IPS-15b (cell line): ENCODE data around the gene CMIP.

Experiments
- H3K27me3 ChIP-seq: one replicate; pipeline ENCODE4 v1.6.1; 2013; ENCODE audit warnings: low read length; ENCODE audit not compliant: control insufficient read depth, insufficient read depth
- H3K36me3 ChIP-seq: one replicate; pipeline ENCODE4 v1.6.1; 2013; ENCODE audit warnings: low read length; ENCODE audit not compliant: control insufficient read depth, insufficient read depth
- H3K4me1 ChIP-seq: one replicate; pipeline ENCODE4 v1.6.1; 2013; ENCODE audit warnings: mild to moderate bottlenecking, low read length; ENCODE audit not compliant: control insufficient read depth, insufficient read depth
- H3K4me3 ChIP-seq: one replicate; pipeline ENCODE4 v1.5.1; 2013; ENCODE audit warnings: low read depth, low read length
- H3K9ac ChIP-seq: one replicate; pipeline ENCODE4 v1.6.1; 2013; ENCODE audit warnings: low read depth, mild to moderate bottlenecking, low read length
- H3K9me3 ChIP-seq: one replicate; pipeline ENCODE4 v1.6.1; 2013; ENCODE audit warnings: mild to moderate bottlenecking, low read length; ENCODE audit not compliant: control insufficient read depth, insufficient read depth

Gene CMIP

DNA sequence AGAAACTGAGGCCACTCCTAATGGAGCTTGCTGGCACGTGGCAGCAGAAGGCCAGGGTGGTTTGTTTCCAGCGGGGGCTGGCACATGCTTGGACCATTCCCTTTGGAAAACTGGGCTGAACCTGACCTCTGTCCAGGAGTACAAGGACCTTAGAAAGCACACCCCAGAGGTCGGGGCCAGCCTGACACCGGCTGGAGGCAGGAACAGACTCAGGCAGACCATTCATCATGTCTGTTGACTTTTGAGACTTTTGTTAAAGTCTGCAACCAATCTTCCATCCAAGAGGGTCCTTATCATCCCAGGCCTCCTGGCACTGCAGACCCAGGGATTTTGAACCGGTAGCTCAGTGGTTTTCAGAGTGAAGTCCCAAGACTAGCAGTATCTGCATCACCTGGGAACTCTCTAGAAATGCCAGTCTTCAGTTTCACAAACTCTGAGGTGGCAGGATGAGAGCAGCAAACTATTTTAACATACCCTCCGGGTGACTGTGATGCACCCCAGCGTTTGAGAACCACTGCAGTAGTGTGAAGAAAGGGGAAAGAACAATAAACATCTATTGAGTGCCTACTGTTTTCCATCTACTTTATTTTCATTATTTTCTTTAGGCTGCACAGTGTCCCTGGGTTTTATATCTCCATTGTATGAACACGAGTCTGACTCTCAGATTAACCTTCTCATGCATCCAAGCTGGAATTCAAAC, 189.2 kb downstream of the CMIP start:
- Histone ChIP-seq H3K9ac (peak overlapping the region; percentile 3), H3K4me1 (peaks cover 18% of the 10 kb centered on the region), H3K9me3 (no peaks in the 10 kb centered on the region), H3K4me3 (no peak overlapping the region), H3K27me3 (no peaks in the 10 kb centered on the region), H3K36me3 (no peaks in the 10 kb centered on the region)

DNA sequence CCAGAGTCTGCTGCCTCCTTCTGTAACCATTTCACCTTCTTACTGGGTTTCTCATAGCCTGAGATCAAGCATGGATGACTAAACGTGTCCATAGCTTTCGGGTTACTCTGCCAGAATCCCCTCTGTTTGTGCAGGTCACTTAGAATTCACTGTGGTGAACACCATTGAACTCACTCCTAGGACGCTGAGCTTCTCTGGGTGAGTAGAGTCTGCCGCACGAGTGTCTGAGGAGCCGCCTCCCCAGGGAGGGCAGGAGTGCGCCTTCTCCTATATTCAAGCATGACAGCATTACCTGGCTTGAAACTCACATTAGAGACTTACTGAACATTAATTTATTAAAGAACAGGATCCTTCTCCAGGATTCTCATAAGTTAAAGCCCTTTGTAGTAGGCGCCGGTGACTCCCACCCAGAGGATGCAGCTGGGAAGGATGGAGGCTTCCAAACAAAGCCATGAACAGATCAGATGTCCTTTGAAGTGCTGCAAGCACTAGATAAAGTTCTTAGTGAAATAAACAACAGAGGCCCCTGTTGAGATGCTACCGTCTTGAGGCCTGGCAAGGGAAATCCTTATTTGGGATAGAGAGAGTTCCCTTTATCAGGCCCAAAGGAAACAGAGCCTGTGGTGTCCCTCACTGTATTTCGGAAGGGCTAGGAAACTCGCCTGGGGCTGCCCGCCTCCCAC, 189.9 kb downstream of the CMIP start:
- Histone ChIP-seq H3K4me3 (no peak overlapping the region), H3K36me3 (no peaks in the 10 kb centered on the region), H3K4me1 (peaks cover 18% of the 10 kb centered on the region), H3K9ac (peak overlapping the region; percentile 3), H3K9me3 (no peaks in the 10 kb centered on the region), H3K27me3 (no peaks in the 10 kb centered on the region)

DNA sequence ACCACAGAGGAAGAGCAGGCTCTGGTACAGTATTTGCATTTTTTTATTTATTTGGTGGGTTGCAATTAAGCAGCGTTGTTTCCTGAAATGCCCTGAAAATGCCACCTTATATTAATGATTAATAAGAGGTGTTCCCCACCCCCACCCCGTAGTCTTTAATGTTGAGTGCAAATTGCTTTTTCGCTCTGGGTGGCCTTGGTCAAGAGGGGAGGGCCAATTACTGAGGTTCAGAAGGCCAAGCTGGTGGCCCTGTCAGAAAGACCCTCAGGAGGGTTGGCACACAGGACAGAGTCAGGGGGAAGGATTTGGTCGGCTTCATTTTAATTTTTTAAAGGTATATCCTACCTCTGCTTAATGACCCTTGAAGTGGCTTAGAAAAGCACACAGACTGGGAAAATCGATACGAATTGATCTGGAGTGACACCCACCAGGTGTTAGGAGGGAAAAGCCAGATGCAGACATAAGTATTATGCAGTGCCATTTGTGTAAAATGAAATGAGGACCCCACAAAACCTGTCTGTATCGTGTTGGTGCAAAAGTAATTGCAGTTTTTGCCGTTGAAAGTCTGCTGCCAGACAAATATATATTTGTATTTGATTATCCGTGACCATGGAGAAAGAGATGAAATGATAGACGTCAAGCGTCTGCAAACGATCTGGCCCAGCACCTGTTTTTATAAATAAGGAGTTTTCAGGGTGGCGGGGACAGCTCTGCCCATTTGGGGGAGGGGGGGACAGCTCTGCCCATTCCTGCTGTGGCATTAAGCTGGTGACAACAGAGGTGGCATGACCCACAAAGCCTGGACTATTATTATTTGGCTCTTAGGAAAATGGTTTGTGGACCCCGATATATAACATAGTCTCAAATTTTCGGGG, 190.7 kb downstream of the CMIP start:
- Histone ChIP-seq H3K9me3 (no peaks in the 10 kb centered on the region), H3K36me3 (no peaks in the 10 kb centered on the region), H3K9ac (no peak overlapping the region), H3K4me3 (no peak overlapping the region), H3K27me3 (no peaks in the 10 kb centered on the region), H3K4me1 (peaks cover 18% of the 10 kb centered on the region)

DNA sequence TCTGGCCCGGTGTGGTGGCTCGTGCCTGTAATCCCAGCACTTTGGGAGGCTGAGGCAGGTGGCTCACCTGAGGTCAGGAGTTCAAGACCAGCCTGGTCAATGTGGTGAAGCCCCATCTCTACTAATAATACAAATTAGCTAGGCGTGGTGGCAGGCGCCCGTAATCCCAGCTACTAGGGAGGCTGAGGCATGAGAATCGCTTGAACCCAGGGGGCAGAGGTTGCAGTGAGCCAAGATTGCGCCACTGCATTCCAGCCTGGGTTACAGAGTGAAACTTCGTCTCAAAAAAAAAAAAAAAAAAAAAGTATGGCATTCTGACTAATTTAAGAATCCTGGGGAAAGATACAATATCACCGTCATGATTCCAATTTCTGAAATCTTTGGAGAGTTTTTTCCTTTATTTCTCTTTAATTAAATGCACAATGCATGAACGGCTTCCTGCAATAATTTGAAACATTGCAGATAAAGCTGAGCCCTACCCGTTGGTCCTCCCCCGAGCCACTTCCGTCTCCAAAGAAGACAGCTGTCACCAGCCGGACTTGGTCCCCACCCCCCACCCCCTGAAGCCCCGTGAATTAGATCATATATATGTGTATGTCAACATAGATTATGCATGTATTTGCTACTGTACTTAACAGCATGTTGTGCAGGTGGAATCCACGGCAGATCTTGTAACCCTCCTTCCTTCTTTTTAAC, 191.8 kb downstream of the CMIP start:
- Histone ChIP-seq H3K4me1 (peaks cover 18% of the 10 kb centered on the region), H3K9ac (no peak overlapping the region), H3K4me3 (no peak overlapping the region), H3K27me3 (no peaks in the 10 kb centered on the region), H3K9me3 (no peaks in the 10 kb centered on the region), H3K36me3 (no peaks in the 10 kb centered on the region)

DNA sequence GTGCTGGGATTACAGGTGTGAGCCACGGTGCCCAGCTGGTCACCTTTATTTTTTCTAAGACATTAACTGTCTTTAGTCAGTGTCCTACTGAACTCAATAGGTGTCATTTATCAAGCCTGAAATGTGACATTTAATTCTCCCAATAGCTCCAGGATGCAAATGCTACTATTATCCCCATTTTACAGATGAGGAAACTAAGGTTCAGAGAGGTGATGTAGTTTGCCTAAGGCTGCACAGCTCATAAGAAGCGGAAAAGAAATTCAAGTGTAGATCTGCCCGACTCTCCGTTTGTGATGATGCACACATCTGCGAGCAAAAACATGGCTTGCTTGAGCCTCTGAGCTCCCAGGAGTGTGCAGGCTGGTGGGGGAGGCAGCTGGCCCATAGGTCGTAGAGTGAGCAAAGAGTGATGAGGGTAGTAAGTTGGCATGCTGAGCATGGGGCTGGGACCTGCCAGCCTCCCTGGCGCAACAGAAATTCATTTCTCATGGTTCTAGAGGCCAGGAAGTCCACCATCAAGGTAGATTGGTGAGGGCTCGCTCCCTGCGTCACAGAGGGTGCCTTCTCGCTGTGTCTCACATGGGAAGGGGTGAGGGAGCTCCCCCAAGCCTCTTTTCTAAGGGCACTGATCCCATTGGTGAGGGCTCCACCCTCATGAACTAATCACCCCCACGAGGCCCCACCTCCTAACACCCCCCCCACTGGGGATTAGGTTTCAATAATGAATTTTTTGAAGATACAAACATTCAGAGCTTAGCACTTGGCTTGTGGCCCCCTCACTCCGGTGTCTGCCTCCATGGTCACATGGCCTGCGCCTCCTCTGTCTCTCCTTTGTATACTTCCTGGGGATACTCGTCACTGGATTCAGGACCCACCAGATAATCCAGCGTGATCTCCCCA, 193.0 kb downstream of the CMIP start:
- Histone ChIP-seq H3K9me3 (no peaks in the 10 kb centered on the region), H3K4me3 (no peak overlapping the region), H3K9ac (no peak overlapping the region), H3K27me3 (no peaks in the 10 kb centered on the region), H3K36me3 (no peaks in the 10 kb centered on the region), H3K4me1 (peaks cover 12% of the 10 kb centered on the region)

DNA sequence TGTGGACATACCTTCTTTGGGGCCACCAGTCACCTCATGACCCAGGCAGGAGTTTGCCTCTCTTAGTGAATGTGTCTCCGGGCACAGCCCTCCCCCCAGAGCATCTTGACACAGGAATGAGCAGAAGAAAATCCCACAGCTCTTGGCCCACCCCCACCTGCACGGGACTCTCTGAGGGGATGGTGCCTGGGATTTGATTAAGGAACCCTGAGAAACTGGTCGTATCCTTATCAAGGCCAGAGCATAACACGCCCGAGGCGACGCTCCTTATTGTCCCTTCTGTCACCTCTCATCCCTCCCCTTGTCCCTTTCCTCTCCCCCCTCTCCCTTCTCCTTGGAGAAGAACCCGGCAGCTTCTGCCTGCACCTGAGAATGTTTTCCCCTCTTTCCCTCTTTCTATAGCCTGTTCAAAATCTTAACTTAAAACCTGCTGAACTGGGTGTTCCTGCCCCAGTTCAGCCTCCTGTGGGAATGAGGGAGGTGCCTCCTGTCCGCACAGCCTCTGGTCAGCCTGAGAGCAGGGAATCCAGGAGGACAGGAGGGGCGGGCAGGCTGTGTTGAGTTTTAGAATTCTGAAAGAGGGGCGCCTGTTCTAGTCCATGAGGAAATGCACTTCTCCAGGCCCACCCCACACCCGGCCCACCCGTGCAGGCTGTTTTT, 193.8 kb downstream of the CMIP start:
- Histone ChIP-seq H3K4me3 (no peak overlapping the region), H3K4me1 (peaks cover 7% of the 10 kb centered on the region), H3K9ac (no peak overlapping the region), H3K27me3 (no peaks in the 10 kb centered on the region), H3K9me3 (no peaks in the 10 kb centered on the region), H3K36me3 (no peaks in the 10 kb centered on the region)

DNA sequence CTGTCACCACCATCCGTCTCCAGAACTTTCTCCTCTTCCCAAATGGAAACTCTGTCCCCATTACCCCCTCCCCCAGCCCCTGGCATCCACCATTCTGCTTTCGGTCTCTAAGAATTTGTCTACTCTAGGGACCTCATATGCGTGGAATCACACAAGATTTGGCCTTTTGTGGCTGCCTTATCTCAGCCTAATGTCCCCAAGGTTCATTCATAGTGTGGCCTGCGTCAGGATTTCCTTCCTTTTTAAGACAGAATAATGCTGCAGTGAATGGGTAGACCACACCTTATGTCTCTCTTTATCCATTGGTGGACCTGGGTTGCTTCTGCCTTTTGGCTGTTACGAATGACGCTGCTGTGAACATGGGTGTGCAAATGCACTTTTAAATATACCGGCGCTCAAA, 194.7 kb downstream of the CMIP start:
- Histone ChIP-seq H3K9me3 (no peaks in the 10 kb centered on the region), H3K27me3 (no peaks in the 10 kb centered on the region), H3K36me3 (no peaks in the 10 kb centered on the region), H3K4me1 (peaks cover 4% of the 10 kb centered on the region), H3K4me3 (no peak overlapping the region), H3K9ac (no peak overlapping the region)

DNA sequence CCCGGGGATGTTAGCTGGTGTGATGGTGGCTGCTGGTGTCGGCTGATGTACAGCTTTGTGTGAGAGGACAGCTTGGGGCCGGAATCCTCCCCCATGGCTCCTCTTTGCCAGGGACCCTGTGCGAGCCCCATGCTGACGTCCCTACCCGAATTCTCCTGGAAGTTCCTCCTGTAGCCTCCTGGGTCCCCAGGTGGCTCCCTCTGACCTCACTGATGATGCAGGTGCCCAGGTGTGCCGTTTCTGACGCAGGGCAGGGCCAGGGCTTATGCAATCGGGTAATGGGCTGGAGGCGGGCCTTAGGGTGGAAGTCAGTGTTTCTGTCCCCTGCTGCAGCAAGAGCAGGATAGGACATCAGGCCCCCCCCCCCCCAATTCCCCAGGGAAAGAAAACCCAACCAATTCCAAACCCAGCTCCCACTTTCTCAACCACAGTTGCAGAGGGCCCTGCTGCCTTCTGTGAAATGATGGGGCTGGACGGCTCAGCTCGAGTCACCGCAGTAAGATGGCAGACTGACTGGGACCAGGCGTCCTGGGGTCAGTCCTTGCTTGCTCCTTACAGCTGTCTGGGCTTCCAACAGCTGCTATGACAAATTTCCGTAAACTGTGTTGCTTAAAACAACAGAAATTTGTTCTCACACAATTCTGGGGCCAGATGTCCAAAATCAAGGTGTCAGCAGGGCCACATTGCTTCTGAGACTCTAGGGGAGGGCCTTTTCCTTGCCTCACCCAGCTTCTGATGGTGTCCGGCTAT, 195.5 kb downstream of the CMIP start:
- Histone ChIP-seq H3K4me1 (no peaks in the 10 kb centered on the region), H3K36me3 (no peaks in the 10 kb centered on the region), H3K4me3 (no peak overlapping the region), H3K9ac (no peak overlapping the region), H3K9me3 (no peaks in the 10 kb centered on the region), H3K27me3 (no peaks in the 10 kb centered on the region)

DNA sequence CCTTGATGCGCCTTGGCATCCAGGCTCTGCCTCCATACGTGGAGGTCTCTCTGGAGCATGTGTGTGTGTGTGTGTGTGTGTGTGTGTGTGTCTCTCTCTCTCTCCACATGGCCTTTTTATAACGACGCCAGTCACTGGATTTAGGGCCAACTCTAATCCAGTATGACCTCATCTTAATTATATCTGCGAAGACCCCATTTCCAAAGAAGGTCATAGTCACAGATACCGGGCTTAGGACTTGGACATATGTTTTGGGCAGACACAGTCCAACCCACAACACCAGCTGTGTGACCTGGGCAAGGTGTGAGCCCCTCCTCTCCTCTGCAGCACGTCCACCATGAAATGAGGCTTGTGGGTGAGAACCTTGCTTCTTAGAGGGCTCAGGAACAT, 196.1 kb downstream of the CMIP start:
- Histone ChIP-seq H3K4me3 (no peak overlapping the region), H3K9me3 (no peaks in the 10 kb centered on the region), H3K36me3 (no peaks in the 10 kb centered on the region), H3K4me1 (no peaks in the 10 kb centered on the region), H3K9ac (no peak overlapping the region), H3K27me3 (no peaks in the 10 kb centered on the region)
